DND-41 (cell line): ENCODE results near the gene TAF11.
A peak's percentile ranks its signal among the peaks of the same experiment; 100 is the strongest.

Experiments used
- ATAC-seq: fragments of 200-7000 bp; cut with Tn5 transposase; 3 replicates; pipeline ENCODE4 v1.9.1; 2021; ENCODE audit warnings: low read depth; ENCODE audit not compliant: insufficient read depth
- DNase-seq: peaks from one replicate; pipeline ENCODE4 v3.0.0-alpha.2; 2020
- H2AFZ ChIP-seq: 2 replicates; pipeline ENCODE4 v1.6.0; 2012; ENCODE audit warnings: low read depth, low read length
- H3K27ac ChIP-seq: 2 replicates; pipeline ENCODE4 v1.5.1; 2012; ENCODE audit warnings: low read length, inconsistent platforms
- H3K27me3 ChIP-seq: fragments of 200-600 bp; sonication (generic); 2 replicates; pipeline ENCODE4 v1.6.0; 2012; ENCODE audit warnings: low read length, mild to moderate bottlenecking, inconsistent platforms; ENCODE audit not compliant: insufficient read depth, poor library complexity
- H3K36me3 ChIP-seq: 2 replicates; pipeline ENCODE4 v1.5.1; 2012; ENCODE audit warnings: low read length, inconsistent platforms; ENCODE audit not compliant: insufficient read depth
- H3K4me1 ChIP-seq: 2 replicates; pipeline ENCODE4 v1.5.1; 2012; ENCODE audit warnings: mild to moderate bottlenecking, low read length; ENCODE audit not compliant: insufficient read depth
- H3K4me2 ChIP-seq: 2 replicates; pipeline ENCODE4 v1.6.0; 2012; ENCODE audit warnings: mild to moderate bottlenecking, moderate library complexity, low read length, inconsistent platforms; ENCODE audit not compliant: insufficient read depth
- H3K4me3 ChIP-seq, 2 experiments: fragments of 200-600 bp in 1 of 2; shearing (Covaris generic) in 1 of 2; 2 replicates each; pipeline ENCODE4 v1.5.1; 2012 to 2016; ENCODE audit warnings: inconsistent platforms in 2 of 2, low read length in 2 of 2, mild to moderate bottlenecking in 2 of 2, low read depth in 1 of 2, moderate library complexity in 1 of 2
- H3K79me2 ChIP-seq: 2 replicates; pipeline ENCODE4 v1.6.0; 2012; ENCODE audit warnings: low read length, inconsistent platforms; ENCODE audit not compliant: insufficient read depth
- H3K9ac ChIP-seq: 2 replicates; pipeline ENCODE4 v1.6.0; 2012; ENCODE audit warnings: low read depth, mild to moderate bottlenecking, inconsistent platforms, low read length, moderate library complexity
- H3K9me3 ChIP-seq: 2 replicates; pipeline ENCODE4 v1.5.1; 2012; ENCODE audit warnings: low read length, moderate library complexity, mild to moderate bottlenecking, inconsistent platforms; ENCODE audit not compliant: insufficient read depth, severe bottlenecking
- H4K20me1 ChIP-seq: 2 replicates; pipeline ENCODE4 v1.6.0; 2012; ENCODE audit warnings: low read length; ENCODE audit not compliant: insufficient read depth
- EZH2 ChIP-seq: IDR thresholded peaks from 3 replicates; pipeline ENCODE4 v1.6.1; 2012; ENCODE audit warnings: borderline replicate concordance, low read depth, mild to moderate bottlenecking, moderate library complexity, low read length, inconsistent platforms; ENCODE audit not compliant: severe bottlenecking
- TF ChIP-seq, protein P1 (sequence below): IDR thresholded peaks from 2 replicates; pipeline ENCODE4 v1.5.1; 2012; ENCODE audit warnings: borderline replicate concordance, low read length, moderate library complexity, mild to moderate bottlenecking; ENCODE audit not compliant: poor library complexity, severe bottlenecking; ENCODE audit errors: extremely low read depth

TAF11 gene

DNA sequence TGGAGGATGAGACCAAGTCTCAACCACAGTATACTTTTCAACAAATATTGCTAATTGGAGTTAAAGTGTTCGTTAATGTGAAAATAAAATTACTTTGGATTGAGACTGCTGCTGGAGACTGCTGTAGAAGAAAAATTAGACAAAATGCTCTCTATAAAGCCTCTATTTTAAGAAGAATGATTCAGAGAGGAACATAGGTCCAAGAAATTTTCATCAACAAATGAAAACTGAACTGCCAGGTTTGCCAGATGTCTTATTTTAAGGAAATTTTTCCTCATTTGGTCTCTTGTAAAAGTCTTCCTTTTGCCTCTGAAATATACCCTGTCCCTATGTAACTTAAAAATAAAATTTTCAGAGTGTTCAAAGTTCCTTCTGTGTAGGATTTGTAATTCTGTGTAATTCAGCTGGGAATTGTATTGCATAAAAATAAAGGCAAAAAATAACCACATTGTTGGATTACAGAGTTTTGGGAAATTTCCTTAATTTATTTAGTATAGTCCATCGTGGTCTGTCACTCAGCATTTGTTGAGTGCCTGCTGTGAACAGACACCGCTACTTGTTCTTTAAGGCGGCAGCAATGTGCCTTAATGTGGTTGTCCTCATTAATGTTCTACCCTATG is 28.6 kb upstream of the TAF11 start:
- peaks cover 3% of the 10 kb centered on the region; the same call in 1 of the 2 replicates for H3K79me2 ChIP-seq
- H3K4me2 ChIP-seq, result no peak overlapping the region
- H3K27me3 ChIP-seq, result no peaks in the 10 kb centered on the region
- H4K20me1 ChIP-seq, result peaks cover 40% of the 10 kb centered on the region
- no peak for DNase-seq
- no peak overlapping the region for H3K4me3 ChIP-seq
- no peak overlapping the region for H2AFZ ChIP-seq
- no peak overlapping the region for H3K27ac ChIP-seq
- H3K36me3 ChIP-seq, result no peaks in the 10 kb centered on the region
- H3K9ac ChIP-seq, result no peak overlapping the region
- peaks cover 11% of the 10 kb centered on the region for H3K4me1 ChIP-seq
- no peaks in the 10 kb centered on the region for H3K9me3 ChIP-seq
- no peak for ATAC-seq
- TF ChIP-seq, protein P1, sequence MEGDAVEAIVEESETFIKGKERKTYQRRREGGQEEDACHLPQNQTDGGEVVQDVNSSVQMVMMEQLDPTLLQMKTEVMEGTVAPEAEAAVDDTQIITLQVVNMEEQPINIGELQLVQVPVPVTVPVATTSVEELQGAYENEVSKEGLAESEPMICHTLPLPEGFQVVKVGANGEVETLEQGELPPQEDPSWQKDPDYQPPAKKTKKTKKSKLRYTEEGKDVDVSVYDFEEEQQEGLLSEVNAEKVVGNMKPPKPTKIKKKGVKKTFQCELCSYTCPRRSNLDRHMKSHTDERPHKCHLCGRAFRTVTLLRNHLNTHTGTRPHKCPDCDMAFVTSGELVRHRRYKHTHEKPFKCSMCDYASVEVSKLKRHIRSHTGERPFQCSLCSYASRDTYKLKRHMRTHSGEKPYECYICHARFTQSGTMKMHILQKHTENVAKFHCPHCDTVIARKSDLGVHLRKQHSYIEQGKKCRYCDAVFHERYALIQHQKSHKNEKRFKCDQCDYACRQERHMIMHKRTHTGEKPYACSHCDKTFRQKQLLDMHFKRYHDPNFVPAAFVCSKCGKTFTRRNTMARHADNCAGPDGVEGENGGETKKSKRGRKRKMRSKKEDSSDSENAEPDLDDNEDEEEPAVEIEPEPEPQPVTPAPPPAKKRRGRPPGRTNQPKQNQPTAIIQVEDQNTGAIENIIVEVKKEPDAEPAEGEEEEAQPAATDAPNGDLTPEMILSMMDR, result no peak
- no peak for TF ChIP-seq EZH2

DNA sequence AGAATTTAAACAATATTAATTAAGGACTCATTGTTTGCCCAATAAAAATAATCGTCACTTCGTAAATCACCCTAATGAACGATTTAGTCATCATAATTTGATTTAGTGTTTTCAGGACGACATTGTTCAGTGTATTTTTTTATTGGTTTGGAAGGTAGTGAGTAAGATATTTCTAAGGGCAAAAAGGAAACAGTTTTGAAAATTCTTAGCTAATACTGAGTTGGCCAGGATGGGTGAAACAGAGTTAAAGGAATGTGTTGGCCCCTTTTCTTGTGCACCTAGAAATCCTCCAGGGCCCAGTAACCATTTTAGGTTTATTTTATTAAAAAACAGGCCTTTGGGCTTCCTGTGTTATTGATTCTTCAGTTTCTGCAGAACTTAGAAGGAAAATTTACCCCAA is 26.5 kb upstream of the TAF11 start:
- Histone ChIP-seq H3K27ac (no peak overlapping the region), H3K9me3 (no peaks in the 10 kb centered on the region), H3K4me1 (peaks cover 11% of the 10 kb centered on the region), H2AFZ (no peak overlapping the region), H3K36me3 (no peaks in the 10 kb centered on the region), H3K27me3 (no peaks in the 10 kb centered on the region), H3K4me3 (no peak overlapping the region), H3K9ac (no peak overlapping the region), H4K20me1 (peaks cover 53% of the 10 kb centered on the region), H3K79me2 (peaks cover 3% of the 10 kb centered on the region; the same call in 1 of the 2 replicates), H3K4me2 (no peak overlapping the region)
- DNase-seq (no peak), ATAC-seq (no peak)
- TF ChIP-seq EZH2, result no peak
- TF ChIP-seq, protein P1, result no peak

DNA sequence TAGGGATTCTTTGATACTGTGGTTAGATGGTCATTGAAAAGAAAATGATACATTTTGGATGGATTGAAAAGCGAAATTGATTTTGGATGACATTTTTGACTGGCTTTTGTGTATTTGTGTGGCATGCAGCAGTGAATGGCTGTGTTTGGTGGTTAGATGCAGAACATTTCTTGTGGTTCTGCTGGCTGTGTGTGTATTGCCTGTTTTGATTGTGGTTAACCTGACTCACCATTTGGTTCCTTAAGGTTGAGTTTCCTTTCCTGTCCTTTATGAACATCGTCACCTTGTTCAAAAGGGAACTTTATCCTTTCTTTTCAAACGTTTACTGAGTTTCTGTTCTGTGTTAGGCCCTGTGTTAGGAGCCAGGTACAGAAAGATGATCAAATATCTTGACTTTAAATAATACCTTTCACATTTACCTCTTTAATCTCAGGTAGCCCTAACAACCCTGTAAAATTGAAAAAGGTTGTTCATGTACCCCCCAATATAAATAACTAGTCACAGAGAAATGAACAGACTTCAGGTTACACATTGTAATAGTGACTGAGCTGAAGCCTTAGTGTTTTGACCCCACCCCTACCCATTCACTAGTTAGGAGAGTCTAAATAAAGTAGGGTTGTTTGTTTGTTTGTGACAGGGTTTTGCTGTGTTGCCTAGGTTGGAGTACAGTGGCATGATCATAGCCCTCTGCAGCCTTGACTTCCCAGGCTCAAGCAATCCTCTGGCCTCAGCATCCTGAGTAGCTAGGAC is 25.0 kb upstream of the TAF11 start:
- no peaks in the 10 kb centered on the region for H3K36me3 ChIP-seq
- H3K4me3 ChIP-seq, result no peak overlapping the region
- DNase-seq (peak; percentile 12), ATAC-seq (peak; percentile 87)
- no peak overlapping the region for H2AFZ ChIP-seq
- TF ChIP-seq EZH2, result no peak
- TF ChIP-seq, protein P1, result no peak
- peaks cover 11% of the 10 kb centered on the region for H3K4me1 ChIP-seq
- H3K27ac ChIP-seq, result no peak overlapping the region
- H3K9ac ChIP-seq, result no peak overlapping the region
- no peaks in the 10 kb centered on the region for H3K27me3 ChIP-seq
- H3K4me2 ChIP-seq, result no peak overlapping the region
- H4K20me1 ChIP-seq, result peaks cover 54% of the 10 kb centered on the region
- no peaks in the 10 kb centered on the region for H3K9me3 ChIP-seq
- H3K79me2 ChIP-seq, result peaks cover 3% of the 10 kb centered on the region; the same call in 1 of the 2 replicates
